Keratinocyte (primary cell): ENCODE results near the gene IGFL4.

ENCODE experiments used
- CTCF ChIP-seq, 3 experiments: IDR thresholded peaks in 1 of 3; conservative IDR thresholded peaks in 1 of 3; optimal IDR thresholded peaks in 1 of 3; 2 replicates in 2 of 3; 3 replicates in 1 of 3; pipeline versions ENCODE3 to v1.5.1; 2011; ENCODE audit warnings: low read length in 3 of 3, mild to moderate bottlenecking in 3 of 3, moderate library complexity in 2 of 3, control low read depth in 1 of 3, inconsistent platforms in 1 of 3; ENCODE audit not compliant: insufficient read depth in 2 of 3; ENCODE audit errors: extremely low read depth in 1 of 3
- EZH2 ChIP-seq: IDR thresholded peaks from one replicate; pipeline ENCODE4 v1.6.1; 2012; ENCODE audit warnings: inconsistent platforms, mild to moderate bottlenecking, low read length, moderate library complexity

- no peak for TF ChIP-seq CTCF (optimal IDR thresholded peaks at IDR 0.05 in 1 of 3, IDR thresholded peaks at IDR 0.05 in 1 of 3, conservative IDR thresholded peaks at IDR 0.05 in 1 of 3; ENCODE audit: extremely low read depth in 1 of 3, insufficient read depth in 2 of 3, low read length in 3 of 3)
- no peak for TF ChIP-seq EZH2
These were observed 45.6 kb downstream of the IGFL4 start, which contains the start of gene CCDC61 for GRCh38 chr19:45994998-45995714.
